GF-D8 (cell line): ENCODE measurements around the gene THRAP3.
"Not testable (repeated sequence)": the region's sequence is repeated elsewhere in the genome, so short reads cannot be mapped to it uniquely, and the experiment has no call there.

Source experiments
- DNase-seq: peaks from one replicate; lab custom pipeline; 2025; lab: John Stamatoyannopoulos, UW

The THRAP3 gene

GRCh38 chr1:36251794-36252481 is 27.7 kb downstream of the THRAP3 start:
- no peak for DNase-seq

DNA sequence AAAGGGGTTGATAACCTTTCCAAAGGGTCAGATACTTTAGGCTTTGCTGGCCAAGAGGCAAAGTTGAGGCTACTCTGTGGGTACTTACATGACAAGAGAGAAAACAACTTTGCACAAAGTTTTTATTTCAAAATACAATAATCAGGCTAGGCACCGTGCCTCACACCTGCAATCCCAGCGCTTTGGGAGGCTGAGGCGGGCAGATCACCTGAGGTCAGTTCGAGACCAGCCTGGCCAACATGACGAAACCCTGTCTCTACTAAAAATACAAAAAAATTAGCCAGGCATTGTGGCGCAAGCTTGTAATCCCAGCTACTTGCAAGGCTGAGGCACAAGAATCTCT is 28.2 kb downstream of the THRAP3 start:
- DNase-seq: not testable (repeated sequence)

DNA sequence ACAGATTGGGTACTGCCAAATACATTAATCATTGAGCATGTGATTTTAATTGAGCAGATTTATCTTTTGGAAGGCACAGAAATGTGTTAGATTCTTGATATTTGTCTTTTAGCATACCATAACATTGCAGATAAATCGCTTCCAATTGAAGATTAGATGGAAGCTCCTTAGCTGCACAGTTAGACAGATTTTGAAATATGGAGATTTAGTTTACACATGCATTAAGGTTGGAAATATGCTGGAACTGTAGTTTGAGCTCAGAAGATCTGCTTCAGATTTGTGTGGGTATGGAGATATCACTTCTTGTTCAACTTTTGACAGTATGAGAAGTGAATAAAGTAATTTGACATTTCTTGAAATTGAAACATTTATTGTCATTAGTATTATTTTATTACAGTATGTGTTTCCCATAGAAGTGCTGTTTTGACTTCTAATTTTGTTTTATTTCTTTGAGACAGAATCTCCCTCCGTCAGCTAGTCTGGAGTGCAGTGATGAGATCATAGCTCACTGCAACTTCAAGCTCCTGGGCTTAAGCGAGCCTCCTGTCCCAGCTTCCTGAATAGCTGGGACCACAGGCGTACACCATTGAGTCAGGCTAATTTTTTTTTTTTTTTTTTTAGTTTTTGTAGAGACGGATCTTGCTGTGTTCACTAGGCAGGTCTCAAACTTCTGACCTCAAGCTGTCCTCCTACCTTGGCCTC is 29.1 kb downstream of the THRAP3 start:
- DNase-seq: no peak

DNA sequence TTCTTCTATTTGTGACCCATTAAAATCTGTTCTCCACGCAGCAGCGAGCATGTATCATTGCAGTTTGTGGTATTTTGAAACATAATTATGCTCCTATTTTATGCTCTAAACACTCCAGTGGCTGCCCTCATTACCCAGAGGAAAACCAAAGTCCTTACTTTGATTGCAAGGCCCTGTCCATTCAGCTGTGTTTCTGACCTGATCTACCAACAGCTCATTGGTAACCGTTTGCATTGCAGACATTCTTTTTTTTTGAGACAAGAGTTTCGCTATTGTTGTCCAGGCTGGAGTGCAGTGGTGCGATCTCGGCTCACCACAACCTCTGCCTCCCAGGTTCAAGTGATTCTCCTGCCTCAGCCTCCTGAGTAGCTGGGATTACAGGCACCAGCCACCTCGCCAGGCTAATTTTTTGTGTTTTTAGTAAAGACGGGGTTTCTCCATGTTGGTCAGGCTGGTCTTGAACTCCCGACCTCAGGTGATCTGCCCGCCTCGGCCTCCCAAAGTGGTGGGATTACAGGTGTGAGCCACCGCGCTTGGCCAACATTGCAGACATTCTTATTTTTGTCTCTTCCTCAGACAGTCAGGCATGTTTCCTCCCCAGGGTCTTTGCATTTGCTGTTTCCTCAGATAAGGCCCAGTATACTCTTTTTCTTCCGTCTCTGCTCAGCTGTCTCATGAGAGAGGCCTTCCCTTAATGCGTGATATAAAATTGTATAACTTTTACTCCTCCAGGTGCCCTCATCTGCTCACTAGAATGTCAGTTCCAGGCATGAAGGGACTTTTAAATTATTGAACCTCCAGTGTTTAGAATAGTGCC is 32.5 kb downstream of the THRAP3 start:
- DNase-seq: no peak

GRCh38 chr1:36257375-36257767 is 33.1 kb downstream of the THRAP3 start:
- DNase-seq: no peak

GRCh38 chr1:36258960-36259344 is 34.7 kb downstream of the THRAP3 start:
- DNase-seq: no peak

- no peak for DNase-seq
Observed at GRCh38 chr1:36268981-36269380, 44.7 kb downstream of the THRAP3 start.

DNA sequence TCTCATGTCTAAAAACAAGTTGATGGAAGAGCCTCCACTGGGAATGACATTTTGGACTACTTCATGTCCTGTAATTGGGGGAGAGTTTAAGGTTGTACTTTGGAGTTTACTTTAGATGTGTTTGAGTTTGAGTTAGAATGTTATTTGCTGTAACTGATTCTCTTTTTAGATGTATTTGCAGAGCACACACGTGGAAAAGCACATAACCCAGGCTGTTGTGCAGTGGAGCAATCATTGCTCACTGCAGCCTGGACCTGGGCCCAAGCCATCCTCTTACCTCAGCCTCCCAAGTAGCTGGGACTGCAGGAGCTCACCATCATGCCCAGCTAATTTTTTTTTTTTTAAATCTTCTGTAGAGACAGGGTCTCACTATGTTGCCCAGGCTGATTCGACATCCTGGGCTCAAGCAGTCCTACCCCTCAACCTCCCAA is 45.2 kb downstream of the THRAP3 start:
- no peak for DNase-seq

DNA sequence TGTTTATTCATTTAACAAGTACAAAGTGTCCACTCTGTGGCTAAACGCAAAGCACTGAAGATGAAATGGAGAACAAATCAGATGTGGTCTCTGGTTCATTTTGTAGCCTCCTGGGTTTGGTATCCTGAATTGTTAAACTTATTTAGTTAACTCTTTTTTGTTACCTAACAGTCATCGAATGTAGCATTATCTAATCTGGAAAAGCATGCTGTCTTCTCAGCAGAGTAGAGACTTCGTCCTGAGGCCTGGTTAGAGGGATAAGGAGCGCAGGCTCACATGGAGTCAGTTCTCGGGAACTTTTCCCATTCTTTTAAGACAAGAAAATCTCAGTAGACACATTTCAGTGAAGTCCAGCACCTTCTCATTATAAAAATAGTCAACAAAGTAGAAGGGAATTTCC is 48.8 kb downstream of the THRAP3 start:
- DNase-seq: no peak

- no peak for DNase-seq
Observed at GRCh38 chr1:36274201-36274600, 50.0 kb downstream of the THRAP3 start.

DNA sequence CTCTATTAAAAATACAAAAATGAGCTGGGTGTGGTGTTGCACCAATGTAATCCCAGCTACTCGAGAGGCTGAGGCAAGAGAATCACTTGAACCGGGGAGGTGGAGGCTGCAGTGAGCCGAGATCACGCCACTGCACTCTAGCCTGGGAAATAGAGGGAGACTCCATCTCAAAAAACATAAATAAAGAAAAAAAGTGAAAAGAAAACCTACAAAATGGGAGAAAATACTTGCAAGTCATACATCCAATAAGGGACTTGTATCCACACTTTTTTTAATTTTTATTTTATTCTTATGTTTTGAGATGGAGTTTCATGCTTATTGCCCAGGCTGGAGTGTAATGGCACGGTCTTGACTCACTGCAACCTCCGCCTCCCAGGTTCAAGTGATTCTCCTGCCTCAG is 52.4 kb downstream of the THRAP3 start:
- no peak for DNase-seq

DNA sequence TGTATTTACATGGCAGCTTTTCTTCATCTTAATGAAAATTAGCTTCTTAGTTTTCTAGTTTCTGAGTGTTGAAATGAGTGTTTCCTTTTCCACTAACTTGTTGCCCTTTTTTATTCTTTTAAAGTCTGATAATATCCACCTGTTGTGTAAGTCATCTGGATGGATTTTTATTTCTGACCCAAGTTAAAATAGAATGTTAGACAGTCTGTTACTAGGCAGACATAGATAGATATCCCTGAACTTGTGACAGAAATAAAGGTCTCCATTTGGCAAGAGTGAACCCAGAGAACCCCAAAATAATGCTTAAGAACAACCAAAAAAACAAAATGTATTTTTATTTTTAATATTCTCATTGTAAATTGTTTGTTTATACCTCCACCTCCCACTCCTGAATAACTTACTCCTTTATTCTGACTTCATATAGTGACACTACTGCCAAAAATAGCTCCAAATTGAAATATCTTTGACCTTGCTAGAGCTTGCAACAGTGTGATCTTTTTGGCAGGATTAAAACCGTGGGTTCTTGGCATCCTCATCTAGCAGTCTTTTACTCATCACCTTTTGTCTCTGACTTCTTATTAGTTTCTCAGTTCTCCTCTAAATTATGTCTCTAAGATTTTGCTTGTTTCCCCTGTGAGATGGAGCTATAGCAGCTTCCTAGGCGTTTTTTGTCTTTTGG is 55.0 kb downstream of the THRAP3 start:
- no peak for DNase-seq

- DNase-seq: no peak
Observed at GRCh38 chr1:36279789-36280296, 55.6 kb downstream of the THRAP3 start.

GRCh38 chr1:36284061-36284460 is 59.8 kb downstream of the THRAP3 start:
- DNase-seq: no peak

GRCh38 chr1:36284517-36284916 is 60.3 kb downstream of the THRAP3 start:
- no peak for DNase-seq

- peak; percentile 52 for DNase-seq
Observed at GRCh38 chr1:36285443-36286101, 61.3 kb downstream of the THRAP3 start.

- no peak for DNase-seq
Observed at GRCh38 chr1:36286802-36287201, 62.6 kb downstream of the THRAP3 start.

GRCh38 chr1:36287595-36287994 is 63.4 kb downstream of the THRAP3 start:
- DNase-seq: no peak

DNA sequence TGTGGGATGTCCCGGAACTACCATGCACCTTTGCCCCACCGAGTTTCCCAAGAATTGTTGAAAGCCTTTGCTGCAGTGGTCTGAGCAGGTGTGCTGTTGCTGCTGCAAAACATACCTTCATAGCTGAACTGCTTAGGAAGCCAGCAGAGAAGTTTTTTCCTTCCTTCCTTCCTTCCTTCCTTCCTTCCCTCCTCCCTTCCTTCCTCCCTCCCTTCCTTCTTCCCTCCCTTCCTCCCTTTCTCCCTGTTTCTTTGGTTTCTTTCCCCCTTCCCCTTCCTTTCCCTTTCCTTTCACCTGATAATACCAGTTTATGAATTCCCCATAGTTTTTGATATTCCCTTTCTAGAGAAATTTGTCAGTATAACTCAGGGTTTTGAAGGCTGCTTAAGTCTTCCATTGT is 71.1 kb downstream of the THRAP3 start:
- no peak for DNase-seq

- DNase-seq: no peak
Observed at GRCh38 chr1:36297062-36297461, 72.8 kb downstream of the THRAP3 start.

GRCh38 chr1:36298640-36299039 is 74.4 kb downstream of the THRAP3 start:
- no peak for DNase-seq

DNA sequence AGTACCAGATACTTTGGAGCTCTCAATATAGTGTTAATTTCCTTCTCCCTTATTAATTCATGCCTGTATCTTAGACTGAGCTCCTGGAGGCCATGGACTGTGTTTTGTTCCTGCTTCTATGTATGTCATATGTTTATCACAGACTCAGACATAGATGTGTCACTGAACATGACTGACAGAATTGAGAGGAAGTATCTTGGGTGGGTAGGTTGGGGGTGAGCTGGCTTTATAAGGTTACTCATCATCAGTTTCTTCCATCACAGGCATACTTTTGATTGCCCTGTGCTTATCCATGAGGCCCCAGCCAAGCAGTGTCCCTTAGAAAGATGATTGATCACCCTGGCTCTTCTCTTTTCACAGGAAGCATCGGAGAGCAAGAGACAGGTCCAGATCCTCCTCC is 76.3 kb downstream of the THRAP3 start:
- no peak for DNase-seq
